Islet precursor cell (in vitro differentiated cells): ENCODE results near the gene OR8B12.
A peak's percentile ranks its signal among the peaks of the same experiment; 100 is the strongest.
"Not testable (repeated sequence)": the region's sequence is repeated elsewhere in the genome, so short reads cannot be mapped to it uniquely, and the experiment has no call there.

ENCODE experiments used
- DNase-seq: peaks from one replicate; pipeline ENCODE4 v3.0.0-alpha.2; 2018

The OR8B12 gene

GRCh38 chr11:124519850-124520549 is 23.5 kb downstream of the OR8B12 start:
- no peak for DNase-seq

- no peak for DNase-seq
Observed at GRCh38 chr11:124518989-124519451, 24.4 kb downstream of the OR8B12 start.

GRCh38 chr11:124517314-124517713 is 26.1 kb downstream of the OR8B12 start:
- no peak for DNase-seq

- not testable (repeated sequence) for DNase-seq
Observed at GRCh38 chr11:124514675-124515074, 28.8 kb downstream of the OR8B12 start.

GRCh38 chr11:124514131-124514530 is 29.3 kb downstream of the OR8B12 start:
- DNase-seq: no peak

- DNase-seq: no peak
Observed at GRCh38 chr11:124511745-124512144, 31.7 kb downstream of the OR8B12 start.

- DNase-seq: peak; percentile 46
Observed at GRCh38 chr11:124510279-124510678, 33.2 kb downstream of the OR8B12 start.

- peak; percentile 32 for DNase-seq
Observed at GRCh38 chr11:124499711-124500110, 43.7 kb downstream of the OR8B12 start.

- DNase-seq: no peak
Observed at GRCh38 chr11:124493016-124493655, 50.3 kb downstream of the OR8B12 start.
